SK-N-SH treated with all-trans-retinoic acid at 6 μM for 48 hours (cell line): ENCODE measurements around the gene STKLD1.

ENCODE experiments used
- ATAC-seq: fragments of 200-7000 bp; cut with Tn5 transposase; 3 replicates; pipeline ENCODE4 v1.9.1; 2020; ENCODE audit warnings: mild to moderate bottlenecking, moderate library complexity
- ARNTL ChIP-seq: fragments of 450-650 bp; formaldehyde crosslinking; IDR thresholded peaks from 2 replicates; pipeline ENCODE4 v1.5.0; 2020; ENCODE audit warnings: low read depth, mild to moderate bottlenecking, moderate library complexity, borderline replicate concordance
- BACH2 ChIP-seq: fragments of 250-450 bp; sonication (Bioruptor Pico); IDR thresholded peaks from 2 replicates; pipeline ENCODE4 v1.9.0; 2021; ENCODE audit warnings: mild to moderate bottlenecking, borderline replicate concordance
- CSDC2 ChIP-seq: fragments of 250-450 bp; sonication (Bioruptor Pico); IDR thresholded peaks from 2 replicates; pipeline ENCODE4 v1.5.0; 2020; ENCODE audit warnings: mild to moderate bottlenecking, moderate library complexity
- CSRNP3 ChIP-seq: fragments of 250-450 bp; sonication (Bioruptor Pico); IDR thresholded peaks from 2 replicates; pipeline ENCODE4 v1.5.1; 2021; ENCODE audit warnings: mild to moderate bottlenecking, moderate library complexity
- ESRRG ChIP-seq: fragments of 250-450 bp; sonication (Bioruptor Pico); IDR thresholded peaks from 2 replicates; pipeline ENCODE4 v1.6.1; 2021; ENCODE audit warnings: mild to moderate bottlenecking
- GLIS3 ChIP-seq: fragments of 250-450 bp; sonication (Bioruptor Pico); IDR thresholded peaks from 2 replicates; pipeline ENCODE4 v1.5.0; 2020; ENCODE audit warnings: mild to moderate bottlenecking, moderate library complexity
- ISL1 ChIP-seq: fragments of 250-450 bp; sonication (Bioruptor Pico); IDR thresholded peaks from 2 replicates; pipeline ENCODE4 v2.1.2; 2022; ENCODE audit warnings: mild to moderate bottlenecking, moderate library complexity
- OSR1 ChIP-seq: fragments of 250-450 bp; sonication (Bioruptor Pico); IDR thresholded peaks from 2 replicates; pipeline ENCODE4 v1.8.0; 2022; ENCODE audit warnings: moderate library complexity, mild to moderate bottlenecking, inconsistent platforms
- PATZ1 ChIP-seq: fragments of 250-450 bp; sonication (Bioruptor Pico); IDR thresholded peaks from 2 replicates; pipeline ENCODE4 v1.8.0; 2020; ENCODE audit warnings: mild to moderate bottlenecking, moderate library complexity, borderline replicate concordance
- POU6F1 ChIP-seq: fragments of 250-450 bp; sonication (Bioruptor Pico); IDR thresholded peaks from 2 replicates; pipeline ENCODE4 v1.8.0; 2021; ENCODE audit warnings: low read depth, mild to moderate bottlenecking, moderate library complexity, borderline replicate concordance
- PPARA ChIP-seq: fragments of 250-450 bp; sonication (Bioruptor Pico); IDR thresholded peaks from 2 replicates; pipeline ENCODE4 v1.5.0; 2020; ENCODE audit warnings: mild to moderate bottlenecking, borderline replicate concordance
- RARB ChIP-seq: fragments of 250-450 bp; sonication (Bioruptor Pico); IDR thresholded peaks from 2 replicates; pipeline ENCODE4 v1.8.0; 2021; ENCODE audit warnings: mild to moderate bottlenecking, moderate library complexity
- SNAI2 ChIP-seq: fragments of 250-450 bp; sonication (Bioruptor Pico); IDR thresholded peaks from 2 replicates; pipeline ENCODE4 v1.5.0; 2020; ENCODE audit warnings: mild to moderate bottlenecking, moderate library complexity
- TCF4 ChIP-seq: fragments of 250-450 bp; sonication (Bioruptor Pico); IDR thresholded peaks from 2 replicates; pipeline ENCODE4 v1.8.0; 2021; ENCODE audit warnings: mild to moderate bottlenecking, moderate library complexity, borderline replicate concordance
- TOX ChIP-seq: fragments of 250-450 bp; sonication (Bioruptor Pico); IDR thresholded peaks from 2 replicates; pipeline ENCODE4 v1.8.0; 2021; ENCODE audit warnings: mild to moderate bottlenecking, moderate library complexity, borderline replicate concordance
- TSHZ2 ChIP-seq: fragments of 250-450 bp; sonication (Bioruptor Pico); IDR thresholded peaks from 2 replicates; pipeline ENCODE4 v1.5.0; 2020; ENCODE audit warnings: mild to moderate bottlenecking, moderate library complexity
- ZC3H10 ChIP-seq: fragments of 250-450 bp; sonication (Bioruptor Pico); IDR thresholded peaks from 2 replicates; pipeline ENCODE4 v1.5.1; 2021; ENCODE audit warnings: mild to moderate bottlenecking, moderate library complexity
- ZFP3 ChIP-seq: fragments of 250-450 bp; sonication (Bioruptor Pico); IDR thresholded peaks from 2 replicates; pipeline ENCODE4 v1.5.0; 2020; ENCODE audit warnings: mild to moderate bottlenecking, moderate library complexity
- ZFP30 ChIP-seq: fragments of 450-650 bp; formaldehyde crosslinking; IDR thresholded peaks from 2 replicates; pipeline ENCODE4 v1.5.0; 2022; ENCODE audit warnings: mild to moderate bottlenecking, moderate library complexity
- ZNF565 ChIP-seq: fragments of 450-650 bp; formaldehyde crosslinking; conservative IDR thresholded peaks from 2 replicates; pipeline ENCODE4 v1.5.0; 2020; ENCODE audit warnings: low read depth, mild to moderate bottlenecking, moderate library complexity
- ZNF70 ChIP-seq: fragments of 450-650 bp; formaldehyde crosslinking; IDR thresholded peaks from 2 replicates; pipeline ENCODE4 v1.5.0; 2020; ENCODE audit warnings: mild to moderate bottlenecking, moderate library complexity
- ZNF8 ChIP-seq: fragments of 450-650 bp; formaldehyde crosslinking; IDR thresholded peaks from 2 replicates; pipeline ENCODE4 v1.5.0; 2020; ENCODE audit warnings: mild to moderate bottlenecking, moderate library complexity

STKLD1 gene

GRCh38 chr9:133384736-133385321 lies 8.7 kb downstream of the STKLD1 start:
- ATAC-seq: no peak
- no peak for TF ChIP-seq ZNF8 (CRISPR knock-in tag)
- TF ChIP-seq, all 23 proteins: peak for 0

GRCh38 chr9:133385452-133385851 lies 9.3 kb downstream of the STKLD1 start:
- no peak for TF ChIP-seq GLIS3
- TF ChIP-seq SNAI2 (CRISPR knock-in tag): no peak
- no peak for TF ChIP-seq ZNF8 (CRISPR knock-in tag)
- TF ChIP-seq ARNTL (CRISPR knock-in tag): no peak
- no peak for ATAC-seq

- TF ChIP-seq POU6F1 (CRISPR knock-in tag) (no peak), PATZ1 (no peak), ZC3H10 (CRISPR knock-in tag) (no peak), ZFP30 (CRISPR knock-in tag) (no peak), ZNF565 (CRISPR knock-in tag) (no peak), SNAI2 (CRISPR knock-in tag) (no peak), TCF4 (CRISPR knock-in tag) (no peak), ARNTL (CRISPR knock-in tag) (no peak), TSHZ2 (CRISPR knock-in tag) (no peak), CSDC2 (CRISPR knock-in tag) (no peak), ZNF8 (CRISPR knock-in tag) (no peak), TOX (no peak), ISL1 (CRISPR knock-in tag) (no peak), ESRRG (no peak), OSR1 (CRISPR knock-in tag) (no peak), RARB (CRISPR knock-in tag) (no peak), CSRNP3 (CRISPR knock-in tag) (no peak)
- TF ChIP-seq, all 23 proteins: peak for 0
Measured at GRCh38 chr9:133386338-133386737, 10.2 kb downstream of the STKLD1 start.

GRCh38 chr9:133387680-133388079 lies 11.5 kb downstream of the STKLD1 start:
- no peak for ATAC-seq
- TF ChIP-seq CSDC2 (CRISPR knock-in tag) (no peak), ZNF565 (CRISPR knock-in tag) (no peak), BACH2 (CRISPR knock-in tag) (no peak), ISL1 (CRISPR knock-in tag) (no peak), ZNF70 (CRISPR knock-in tag) (no peak), ARNTL (CRISPR knock-in tag) (no peak), TSHZ2 (CRISPR knock-in tag) (no peak), POU6F1 (CRISPR knock-in tag) (no peak), ZFP3 (no peak), TCF4 (CRISPR knock-in tag) (no peak), PPARA (CRISPR knock-in tag) (no peak), ESRRG (no peak), ZFP30 (CRISPR knock-in tag) (no peak), GLIS3 (no peak), TOX (no peak)

More at GRCh38 chr9:133386338-133386737, 10.2 kb downstream of the STKLD1 start:
- ATAC-seq: no peak
